Activated naive CD8-positive, alpha-beta T cell treated with anti-CD3 and anti-CD28 coated beads, Interleukin-2, amount 10 ng/mL, durations not matched to agents 7 days and 5 days (primary cell): Measurements from ENCODE around the gene ERMAP. TPM values are rescaled to one million over a fixed set of nuclear protein-coding genes. Genes with fewer than 3 reads are reported as not detected.

Experiments used
- ATAC-seq: fragments of 150-1000 bp; cut with Tn5 transposase; one replicate; pipeline ENCODE4 v1.10.0; 2021; ENCODE audit warnings: low read depth, moderate library complexity
- POLR2A ChIA-PET: fragments of 350-600 bp; sonication (Branson Sonifier 250); formaldehyde crosslinking; loops from one replicate; lab custom pipeline; 2021; ENCODE audit warnings: antibody characterized with exemption; lab: Charles Lee
- DNase-seq: peaks from one replicate; pipeline ENCODE4 v3.0.0; 2021
- H3K27ac Mint-ChIP-seq: one replicate; pipeline ENCODE4 v1.8.0; 2022; ENCODE audit warnings: mild to moderate bottlenecking, mixed read lengths
- H3K27me3 Mint-ChIP-seq: one replicate; pipeline ENCODE4 v1.8.0; 2022; ENCODE audit warnings: mild to moderate bottlenecking, moderate library complexity, mixed read lengths
- H3K36me3 Mint-ChIP-seq: one replicate; pipeline ENCODE4 v1.8.0; 2021; ENCODE audit warnings: mild to moderate bottlenecking, mixed read lengths
- H3K4me1 Mint-ChIP-seq: one replicate; pipeline ENCODE4 v1.8.0; 2021; ENCODE audit warnings: mixed read lengths
- H3K4me3 Mint-ChIP-seq: one replicate; pipeline ENCODE4 v1.8.0; 2022; ENCODE audit warnings: mild to moderate bottlenecking, moderate library complexity, mixed read lengths
- H3K9me3 Mint-ChIP-seq: one replicate; pipeline ENCODE4 v1.8.0; 2021; ENCODE audit warnings: mixed read lengths
- total RNA-seq, 2 experiments: library from RNA; stranded (reverse); gene quantifications; one replicate each; pipeline ENCODE4 v1.2.3, GENCODE V29; 2021

ERMAP gene
- total RNA-seq, 2 experiments from 2014 or later = 3.9 to 5.0 TPM

DNA sequence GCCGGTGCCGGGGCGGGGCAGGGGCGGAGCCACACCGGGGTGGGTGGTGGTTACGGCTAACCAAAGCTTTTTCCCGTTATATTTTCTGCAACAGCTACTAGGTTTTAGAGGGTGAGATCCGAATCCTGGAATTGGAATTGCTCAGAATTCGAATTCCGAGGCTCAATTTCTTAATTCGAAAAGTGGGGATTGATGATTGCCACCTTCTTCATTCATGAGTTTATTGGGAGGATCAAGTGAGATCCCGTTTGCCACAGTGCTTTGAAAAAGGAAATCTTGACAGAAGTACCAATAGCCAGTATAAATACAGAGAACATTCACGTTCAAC is 482 bp downstream of the ERMAP start:
- H3K27me3 Mint-ChIP-seq = peaks cover 2% of the 10 kb centered on the region
- ATAC-seq (no peak), DNase-seq (no peak)
- H3K9me3 Mint-ChIP-seq = no peaks in the 10 kb centered on the region
- no peak overlapping the region for H3K27ac Mint-ChIP-seq
- peaks cover 20% of the 10 kb centered on the region for H3K4me1 Mint-ChIP-seq
- POLR2A ChIA-PET = interaction anchor here (0.5 to 3.8 kb wide), 5 partner anchors 17 to 1819 kb away, joined by 3 to 30 read pairs (median 4); partner anchors contain the start of genes C1orf50, P3H1 and ZNF691
- peaks cover 7% of the 10 kb centered on the region for H3K36me3 Mint-ChIP-seq
- peak overlapping the region; percentile 86 for H3K4me3 Mint-ChIP-seq

DNA sequence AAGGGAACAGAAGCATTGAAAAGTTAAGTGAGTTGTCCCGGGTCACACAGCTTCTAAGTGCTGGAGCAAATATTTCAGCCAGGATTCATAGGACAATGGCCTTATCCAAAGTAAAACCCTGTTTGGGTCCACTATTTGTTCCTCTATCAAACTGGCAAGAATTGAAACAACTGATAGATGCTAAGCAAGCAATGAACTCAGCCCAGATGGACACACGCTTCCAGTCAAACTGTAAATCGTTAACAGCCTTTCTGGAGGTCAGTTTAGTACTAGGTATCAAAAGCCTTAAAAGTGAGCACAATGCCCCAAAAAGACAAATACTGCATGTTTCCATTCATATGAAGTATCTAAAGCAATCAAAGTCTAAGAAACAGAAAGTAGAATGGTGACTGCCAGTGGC is 1.1 kb downstream of the ERMAP start:
- H3K27me3 Mint-ChIP-seq = peaks cover 2% of the 10 kb centered on the region
- H3K9me3 Mint-ChIP-seq = no peaks in the 10 kb centered on the region
- H3K36me3 Mint-ChIP-seq = peaks cover 7% of the 10 kb centered on the region
- DNase-seq (no peak), ATAC-seq (no peak)
- POLR2A ChIA-PET = interaction anchor here (0.5 to 3.8 kb wide), 5 partner anchors 17 to 1820 kb away, joined by 3 to 30 read pairs (median 4); partner anchors contain the start of genes C1orf50, P3H1 and ZNF691
- peaks cover 24% of the 10 kb centered on the region for H3K4me1 Mint-ChIP-seq
- peak overlapping the region; percentile 86 for H3K4me3 Mint-ChIP-seq
- H3K27ac Mint-ChIP-seq = no peak overlapping the region

DNA sequence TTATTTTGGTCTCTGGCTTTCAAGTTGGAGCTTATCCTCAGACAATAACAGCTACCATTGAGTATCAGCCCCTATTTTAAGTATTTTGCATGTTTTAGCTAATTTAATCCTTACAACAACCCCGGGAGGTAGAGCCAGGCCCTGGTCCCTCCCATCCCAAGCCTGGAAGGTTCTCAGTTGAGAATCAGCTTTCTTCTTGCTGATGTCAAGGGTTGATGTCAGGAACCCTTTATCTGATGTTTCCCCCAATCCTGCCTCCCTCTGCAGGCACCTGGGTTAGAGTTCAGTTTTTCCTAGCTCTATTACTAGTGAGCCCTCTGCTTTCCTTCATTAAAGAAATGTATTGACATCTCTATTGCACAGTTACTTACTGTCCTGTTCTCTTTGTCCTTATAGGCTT is 3.9 kb downstream of the ERMAP start:
- DNase-seq = no peak
- H3K4me1 Mint-ChIP-seq = peaks cover 26% of the 10 kb centered on the region
- H3K27ac Mint-ChIP-seq = no peak overlapping the region
- H3K36me3 Mint-ChIP-seq = peaks cover 4% of the 10 kb centered on the region
- no peaks in the 10 kb centered on the region for H3K9me3 Mint-ChIP-seq
- peaks cover 2% of the 10 kb centered on the region for H3K27me3 Mint-ChIP-seq
- ATAC-seq = no peak
- no peak overlapping the region for H3K4me3 Mint-ChIP-seq
- POLR2A ChIA-PET = interaction anchor here (2.9 kb wide), 1 partner anchor 26 kb away, joined by 8 read pairs; the partner anchor contains the start of gene ZNF691

DNA sequence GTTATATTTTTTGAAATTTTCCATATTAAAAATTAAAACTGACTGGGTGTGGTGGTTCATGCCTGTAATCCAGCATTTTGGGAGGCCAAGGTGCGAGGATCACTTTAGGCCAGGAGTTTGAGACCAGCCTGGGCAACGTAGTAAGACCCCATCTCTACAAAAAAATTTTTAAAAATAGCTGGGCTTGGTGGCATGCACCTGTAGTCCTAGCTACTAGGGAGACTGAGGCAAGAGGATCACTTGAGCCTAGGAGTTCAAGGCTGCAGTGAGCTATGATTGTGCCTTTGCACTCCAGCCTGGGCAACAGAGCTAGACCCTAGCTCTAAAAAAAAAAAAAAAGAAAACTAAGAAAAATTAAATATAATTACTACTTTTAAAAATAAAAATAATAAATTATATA is 4.8 kb downstream of the ERMAP start:
- no peak for ATAC-seq
- Mint-ChIP-seq H3K4me3 (no peak overlapping the region), H3K27ac (no peak overlapping the region), H3K36me3 (peaks cover 1% of the 10 kb centered on the region), H3K9me3 (no peaks in the 10 kb centered on the region), H3K4me1 (peaks cover 21% of the 10 kb centered on the region), H3K27me3 (peaks cover 2% of the 10 kb centered on the region)
- no peak for DNase-seq
- POLR2A ChIA-PET = interaction anchor here (0.7 to 2.9 kb wide), 3 partner anchors 25 to 55 kb away, joined by 3 to 8 read pairs (median 6); partner anchors contain the start of genes C1orf50, P3H1 and ZNF691

DNA sequence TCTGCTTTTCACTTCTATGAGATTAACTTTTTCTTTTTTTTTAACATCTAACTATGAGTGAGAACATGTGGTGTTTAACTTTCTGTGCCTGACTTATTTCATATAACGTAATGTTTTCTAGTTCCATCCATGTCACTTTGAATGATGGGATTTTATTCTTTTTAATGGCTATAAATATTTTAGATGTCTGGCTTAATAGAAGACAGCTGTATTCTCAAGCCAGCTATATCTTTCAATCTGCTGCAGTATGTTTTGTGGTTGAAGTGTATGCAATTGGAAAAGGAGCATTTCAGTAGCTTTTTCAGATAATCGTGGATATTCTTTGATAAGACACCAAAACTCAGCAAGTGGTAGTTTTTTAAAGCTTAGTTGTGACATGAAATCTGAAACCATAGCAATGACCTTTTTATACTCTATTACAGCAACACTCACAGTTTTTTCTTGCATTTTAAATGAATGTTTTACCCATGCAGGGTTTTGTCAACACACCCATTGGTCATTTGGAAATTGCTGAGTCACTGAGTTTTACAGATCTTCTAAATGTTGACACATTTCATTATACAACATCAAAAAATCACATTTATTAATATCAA is 6.0 kb downstream of the ERMAP start:
- H3K27ac Mint-ChIP-seq = no peak overlapping the region
- POLR2A ChIA-PET = interaction anchor here (0.7 kb wide), 1 partner anchor 23 kb away, joined by 3 read pairs; the partner anchor contains the start of gene ZNF691
- peaks cover 1% of the 10 kb centered on the region for H3K36me3 Mint-ChIP-seq
- peaks cover 2% of the 10 kb centered on the region for H3K27me3 Mint-ChIP-seq
- DNase-seq (no peak), ATAC-seq (no peak)
- peaks cover 15% of the 10 kb centered on the region for H3K4me1 Mint-ChIP-seq
- H3K9me3 Mint-ChIP-seq = no peaks in the 10 kb centered on the region
- H3K4me3 Mint-ChIP-seq = no peak overlapping the region

- H3K4me1 Mint-ChIP-seq = peaks cover 8% of the 10 kb centered on the region
- H3K27me3 Mint-ChIP-seq = peaks cover 2% of the 10 kb centered on the region
- no peaks in the 10 kb centered on the region for H3K9me3 Mint-ChIP-seq
- H3K4me3 Mint-ChIP-seq = no peak overlapping the region
- ATAC-seq (no peak), DNase-seq (no peak)
- H3K36me3 Mint-ChIP-seq = no peaks in the 10 kb centered on the region
- H3K27ac Mint-ChIP-seq = no peak overlapping the region
- POLR2A ChIA-PET = no interaction called here
Observed at GRCh38 chr1:42824481-42825035, 7.6 kb downstream of the ERMAP start.

- ATAC-seq = no peak
- POLR2A ChIA-PET = no interaction called here
- H3K4me3 Mint-ChIP-seq = no peak overlapping the region
Observed at GRCh38 chr1:42825036-42825851, 8.3 kb downstream of the ERMAP start.

DNA sequence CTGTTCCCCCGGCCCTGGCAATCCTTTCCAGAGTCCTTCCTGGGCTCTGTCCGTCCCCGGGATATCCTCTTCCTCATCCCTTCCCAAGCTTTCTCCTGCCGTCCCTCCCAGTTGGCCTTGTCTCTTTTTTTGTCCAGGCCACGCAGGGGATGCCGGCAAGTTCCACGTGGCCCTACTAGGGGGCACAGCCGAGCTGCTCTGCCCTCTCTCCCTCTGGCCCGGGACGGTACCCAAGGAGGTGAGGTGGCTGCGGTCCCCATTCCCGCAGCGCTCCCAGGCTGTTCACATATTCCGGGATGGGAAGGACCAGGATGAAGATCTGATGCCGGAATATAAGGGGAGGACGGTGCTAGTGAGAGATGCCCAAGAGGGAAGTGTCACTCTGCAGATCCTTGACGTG is 13.7 kb downstream of the ERMAP start:
- Mint-ChIP-seq H3K9me3 (no peaks in the 10 kb centered on the region), H3K4me3 (no peak overlapping the region), H3K36me3 (peaks cover 2% of the 10 kb centered on the region), H3K27me3 (no peaks in the 10 kb centered on the region), H3K4me1 (no peaks in the 10 kb centered on the region), H3K27ac (no peak overlapping the region)
- DNase-seq (no peak), ATAC-seq (no peak)
- POLR2A ChIA-PET = no interaction called here

More at GRCh38 chr1:42825036-42825851, 8.3 kb downstream of the ERMAP start:
- H3K27ac Mint-ChIP-seq = no peak overlapping the region
- H3K9me3 Mint-ChIP-seq = no peaks in the 10 kb centered on the region
- peaks cover 2% of the 10 kb centered on the region for H3K27me3 Mint-ChIP-seq
- no peak for DNase-seq
- no peaks in the 10 kb centered on the region for H3K36me3 Mint-ChIP-seq
- peaks cover 8% of the 10 kb centered on the region for H3K4me1 Mint-ChIP-seq

GRCh38 chr1:42831273-42831672 is 14.4 kb downstream of the ERMAP start:
- no peak overlapping the region for H3K27ac Mint-ChIP-seq
- no peaks in the 10 kb centered on the region for H3K4me1 Mint-ChIP-seq
- H3K4me3 Mint-ChIP-seq = no peak overlapping the region
- POLR2A ChIA-PET = no interaction called here
- H3K9me3 Mint-ChIP-seq = no peaks in the 10 kb centered on the region
- peaks cover 2% of the 10 kb centered on the region for H3K36me3 Mint-ChIP-seq
- ATAC-seq = no peak
- no peaks in the 10 kb centered on the region for H3K27me3 Mint-ChIP-seq
- DNase-seq = no peak

- ATAC-seq (no peak), DNase-seq (no peak)
- POLR2A ChIA-PET = no interaction called here
- Mint-ChIP-seq H3K4me3 (no peak overlapping the region), H3K27me3 (no peaks in the 10 kb centered on the region), H3K27ac (no peak overlapping the region), H3K36me3 (peaks cover 3% of the 10 kb centered on the region), H3K9me3 (no peaks in the 10 kb centered on the region), H3K4me1 (peaks cover 2% of the 10 kb centered on the region)
Observed at GRCh38 chr1:42832641-42833240, 15.8 kb downstream of the ERMAP start.

- H3K9me3 Mint-ChIP-seq = no peaks in the 10 kb centered on the region
- ATAC-seq (no peak), DNase-seq (no peak)
- POLR2A ChIA-PET = no interaction called here
- no peaks in the 10 kb centered on the region for H3K27me3 Mint-ChIP-seq
- peaks cover 3% of the 10 kb centered on the region for H3K36me3 Mint-ChIP-seq
- H3K4me1 Mint-ChIP-seq = peaks cover 2% of the 10 kb centered on the region
- H3K27ac Mint-ChIP-seq = no peak overlapping the region
- H3K4me3 Mint-ChIP-seq = no peak overlapping the region
Observed at GRCh38 chr1:42833981-42834380, 17.1 kb downstream of the ERMAP start.

DNA sequence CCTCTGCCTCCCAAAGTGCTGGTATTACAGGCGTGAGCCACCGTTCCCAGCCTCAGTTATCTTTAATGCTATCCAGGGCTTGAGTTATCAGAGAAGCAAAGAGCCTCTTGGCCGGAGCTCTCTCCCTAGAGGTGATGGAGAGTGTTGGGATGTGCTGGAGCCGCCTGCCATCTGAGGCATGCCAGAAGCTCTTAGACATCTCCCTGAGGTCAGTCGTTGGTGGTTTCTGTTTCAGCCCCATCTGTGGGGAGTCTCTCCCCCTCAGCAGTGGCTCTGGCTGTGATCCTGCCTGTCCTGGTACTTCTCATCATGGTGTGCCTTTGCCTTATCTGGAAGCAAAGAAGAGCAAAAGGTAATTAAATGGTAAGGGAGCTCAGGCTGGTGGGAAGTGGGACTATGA is 17.9 kb downstream of the ERMAP start:
- POLR2A ChIA-PET = interaction anchor here (0.9 kb wide), 1 partner anchor 17 kb away, joined by 3 read pairs; no protein-coding TSS in a partner anchor
- no peaks in the 10 kb centered on the region for H3K9me3 Mint-ChIP-seq
- no peak overlapping the region for H3K4me3 Mint-ChIP-seq
- H3K27ac Mint-ChIP-seq = no peak overlapping the region
- H3K4me1 Mint-ChIP-seq = peaks cover 2% of the 10 kb centered on the region
- DNase-seq (no peak), ATAC-seq (no peak)
- H3K36me3 Mint-ChIP-seq = peaks cover 3% of the 10 kb centered on the region
- H3K27me3 Mint-ChIP-seq = no peaks in the 10 kb centered on the region

DNA sequence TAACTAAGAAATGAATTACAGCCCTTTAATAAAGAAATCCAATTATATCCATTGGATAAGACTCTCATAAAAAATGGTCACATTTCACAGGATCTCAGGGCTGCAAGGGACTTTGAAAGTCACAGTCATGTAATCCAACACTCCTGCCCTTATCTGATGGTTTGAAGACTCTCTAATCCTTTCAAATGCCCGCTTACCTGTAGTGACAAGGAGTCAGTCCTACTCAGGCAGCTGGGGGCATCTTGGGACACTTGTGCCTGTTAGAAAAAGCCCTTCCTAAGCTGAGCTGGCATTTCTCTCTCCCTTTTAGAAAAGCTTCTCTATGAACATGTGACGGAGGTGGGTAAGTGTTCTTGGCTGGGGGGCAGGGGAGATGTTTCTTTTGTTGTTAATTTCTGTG is 18.5 kb downstream of the ERMAP start:
- peaks cover 3% of the 10 kb centered on the region for H3K36me3 Mint-ChIP-seq
- no peak overlapping the region for H3K4me3 Mint-ChIP-seq
- no peaks in the 10 kb centered on the region for H3K9me3 Mint-ChIP-seq
- ATAC-seq (no peak), DNase-seq (no peak)
- peaks cover 2% of the 10 kb centered on the region for H3K4me1 Mint-ChIP-seq
- H3K27ac Mint-ChIP-seq = no peak overlapping the region
- POLR2A ChIA-PET = no interaction called here
- no peaks in the 10 kb centered on the region for H3K27me3 Mint-ChIP-seq
